HEK293 (cell line): ENCODE results near the gene CCL28.

Source experiments
- CTCF ChIA-PET: fragments of 350-600 bp; formaldehyde crosslinking; extraction: SDS; loops from one replicate; lab custom pipeline; 2021; ENCODE audit warnings: antibody characterized with exemption; lab: Yijun Ruan, JAX
- POLR2A ChIA-PET: fragments of 300-600 bp; formaldehyde crosslinking; extraction: SDS; loops from one replicate; lab custom pipeline; 2020; ENCODE audit warnings: antibody characterized with exemption, inconsistent platforms; lab: Yijun Ruan, JAX
- H3K27ac ChIP-seq: fragments of 200-500 bp; sonication (Bioruptor generic); 2 replicates; pipeline ENCODE4 v1.5.1; 2014; ENCODE audit warnings: low read depth, low read length, control low read depth, inconsistent platforms; ENCODE audit errors: extremely low read depth
- H3K36me3 ChIP-seq, 2 experiments: fragments of 200-500 bp in 1 of 2; sonication (Bioruptor generic) in 1 of 2; 1 replicate in 1 of 2; 2 replicates in 1 of 2; pipeline ENCODE4 v1.5.1; 2014 to 2017; ENCODE audit warnings: inconsistent platforms in 2 of 2, low read length in 2 of 2; ENCODE audit not compliant: control insufficient read depth in 2 of 2, insufficient read depth in 1 of 2
- H3K4me1 ChIP-seq: fragments of 200-500 bp; sonication (Bioruptor generic); 2 replicates; pipeline ENCODE4 v1.5.1; 2014; ENCODE audit warnings: mild to moderate bottlenecking, low read length, inconsistent platforms; ENCODE audit not compliant: control insufficient read depth, insufficient read depth
- H3K4me3 ChIP-seq: 2 replicates; pipeline ENCODE4 v1.5.1; 2011; ENCODE audit warnings: low read depth, mild to moderate bottlenecking, control low read depth, low read length, moderate library complexity
- H3K9me3 ChIP-seq: fragments of 200-500 bp; sonication (Bioruptor generic); 2 replicates; pipeline ENCODE4 v1.5.1; 2014; ENCODE audit warnings: low read depth, low read length, inconsistent platforms; ENCODE audit not compliant: control insufficient read depth, insufficient read depth
- BCL11A ChIP-seq: fragments of 450-650 bp; formaldehyde crosslinking; IDR thresholded peaks from 2 replicates; pipeline ENCODE4 v1.5.1; 2016; ENCODE audit warnings: low read depth, missing biosample characterization, missing genetic modification characterization
- SP7 ChIP-seq: fragments of 450-650 bp; formaldehyde crosslinking; IDR thresholded peaks from 2 replicates; pipeline ENCODE4 v1.5.1; 2016; ENCODE audit warnings: missing biosample characterization, missing genetic modification characterization
- ZBTB1 ChIP-seq: fragments of 450-650 bp; formaldehyde crosslinking; IDR thresholded peaks from 2 replicates; pipeline ENCODE4 v1.5.1; 2016; ENCODE audit warnings: missing biosample characterization, missing genetic modification characterization
- ZBTB48 ChIP-seq: fragments of 450-650 bp; formaldehyde crosslinking; IDR thresholded peaks from 2 replicates; pipeline ENCODE4 v1.5.1; 2016; ENCODE audit warnings: missing biosample characterization, missing genetic modification characterization
- ZFP37 ChIP-seq: fragments of 450-650 bp; formaldehyde crosslinking; IDR thresholded peaks from 2 replicates; pipeline ENCODE4 v1.5.1; 2016; ENCODE audit warnings: missing biosample characterization, missing genetic modification characterization
- ZFP41 ChIP-seq: fragments of 450-650 bp; formaldehyde crosslinking; IDR thresholded peaks from 2 replicates; pipeline ENCODE4 v1.5.1; 2016; ENCODE audit warnings: missing biosample characterization, missing genetic modification characterization, borderline replicate concordance
- ZFP69B ChIP-seq: fragments of 450-650 bp; formaldehyde crosslinking; IDR thresholded peaks from 2 replicates; pipeline ENCODE4 v1.5.1; 2016; ENCODE audit warnings: missing biosample characterization, missing genetic modification characterization
- ZNF121 ChIP-seq: fragments of 450-650 bp; formaldehyde crosslinking; IDR thresholded peaks from 2 replicates; pipeline ENCODE4 v1.5.1; 2016; ENCODE audit warnings: missing biosample characterization, missing genetic modification characterization
- ZNF155 ChIP-seq: fragments of 450-650 bp; formaldehyde crosslinking; IDR thresholded peaks from 2 replicates; pipeline ENCODE4 v1.5.1; 2016; ENCODE audit warnings: missing biosample characterization, missing genetic modification characterization
- ZNF292 ChIP-seq: fragments of 450-650 bp; formaldehyde crosslinking; IDR thresholded peaks from 2 replicates; pipeline ENCODE4 v1.5.1; 2016; ENCODE audit warnings: low read depth, missing biosample characterization, missing genetic modification characterization, borderline replicate concordance
- ZNF416 ChIP-seq: fragments of 450-650 bp; formaldehyde crosslinking; IDR thresholded peaks from 2 replicates; pipeline ENCODE4 v1.5.1; 2016; ENCODE audit warnings: missing biosample characterization, missing genetic modification characterization
- ZNF560 ChIP-seq: fragments of 450-650 bp; formaldehyde crosslinking; IDR thresholded peaks from 2 replicates; pipeline ENCODE4 v1.5.1; 2017; ENCODE audit warnings: missing biosample characterization, missing genetic modification characterization, borderline replicate concordance
- ZNF623 ChIP-seq: fragments of 450-650 bp; formaldehyde crosslinking; IDR thresholded peaks from 2 replicates; pipeline ENCODE4 v1.5.1; 2016; ENCODE audit warnings: missing biosample characterization, missing genetic modification characterization
- ZNF658 ChIP-seq: fragments of 450-650 bp; formaldehyde crosslinking; IDR thresholded peaks from 2 replicates; pipeline ENCODE4; 2016; ENCODE audit warnings: missing biosample characterization, missing genetic modification characterization
- ZNF664 ChIP-seq: fragments of 450-650 bp; formaldehyde crosslinking; IDR thresholded peaks from 2 replicates; pipeline ENCODE4 v1.5.1; 2016; ENCODE audit warnings: missing biosample characterization, missing genetic modification characterization
- ZNF791 ChIP-seq: fragments of 450-650 bp; formaldehyde crosslinking; IDR thresholded peaks from 2 replicates; pipeline ENCODE4 v1.5.1; 2016; ENCODE audit warnings: missing biosample characterization, missing genetic modification characterization
- ZNF830 ChIP-seq: fragments of 450-650 bp; IDR thresholded peaks from 2 replicates; pipeline ENCODE4 v1.5.0; 2018; ENCODE audit warnings: missing biosample characterization, missing genetic modification characterization, low read depth, mild to moderate bottlenecking, moderate library complexity
- ZNF837 ChIP-seq: fragments of 450-650 bp; formaldehyde crosslinking; IDR thresholded peaks from 2 replicates; pipeline ENCODE4 v1.5.1; 2016; ENCODE audit warnings: missing biosample characterization, missing genetic modification characterization
- TF ChIP-seq, protein P1 (sequence below): fragments of 450-650 bp; formaldehyde crosslinking; IDR thresholded peaks from 2 replicates; pipeline ENCODE4 v1.5.1; 2016; ENCODE audit warnings: missing biosample characterization, missing genetic modification characterization
- TF ChIP-seq, protein P2 (sequence below): fragments of 450-650 bp; formaldehyde crosslinking; IDR thresholded peaks from 2 replicates; pipeline ENCODE4 v1.5.0; 2017; ENCODE audit warnings: missing biosample characterization, missing genetic modification characterization, borderline replicate concordance
- TF ChIP-seq, protein P3 (sequence below): fragments of 450-650 bp; formaldehyde crosslinking; IDR thresholded peaks from 2 replicates; pipeline ENCODE4 v1.5.1; 2016; ENCODE audit warnings: missing biosample characterization, missing genetic modification characterization
- TF ChIP-seq, protein P4 (sequence below): IDR thresholded peaks from 2 replicates; pipeline ENCODE4 v1.6.1; 2011; ENCODE audit warnings: mild to moderate bottlenecking, low read depth, low read length, borderline replicate concordance

Gene CCL28

DNA sequence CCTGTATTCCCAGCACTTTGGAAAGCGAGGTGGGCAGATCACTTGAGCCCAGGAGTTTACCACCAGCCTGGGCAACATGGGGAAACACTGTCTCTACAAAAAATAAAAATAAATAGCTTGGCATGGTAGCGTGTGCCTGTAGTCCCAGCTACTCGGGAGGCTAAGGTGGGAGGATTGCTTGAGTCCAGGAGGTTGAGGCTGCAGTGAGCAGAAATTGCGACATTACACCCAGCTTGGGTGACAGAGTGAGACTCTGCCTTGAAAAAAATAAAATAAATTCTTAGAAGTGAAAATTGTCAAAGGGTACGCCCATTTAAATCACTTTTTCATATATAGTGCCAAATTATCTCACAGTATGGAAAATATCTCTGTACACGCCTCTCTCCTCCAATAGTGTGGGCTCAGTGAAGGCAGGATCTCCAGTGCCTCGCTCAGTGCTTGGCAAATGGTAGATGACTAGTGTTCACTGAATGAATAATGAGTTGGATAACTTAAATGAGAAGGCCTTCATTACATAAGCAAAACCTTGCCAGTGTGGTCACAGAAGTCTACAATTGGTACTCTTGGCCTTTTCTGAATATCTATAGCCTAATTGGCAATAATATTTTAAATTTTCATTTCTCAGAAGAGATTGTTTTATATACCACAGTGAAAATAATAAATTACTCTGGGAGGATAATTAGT lies 9.4 kb upstream of the CCL28 start:
- TF ChIP-seq ZNF623 (tag by site-specific recombination) (no peak), ZNF664 (peak; percentile 58; the same call in 1 of the 2 replicates)
- H3K4me3 ChIP-seq: no peak overlapping the region
- CTCF ChIA-PET: interaction anchor here (0.6 to 1.7 kb wide), 7 partner anchors 9 to 402 kb away, joined by 3 to 7 read pairs (median 4); partner anchors contain the start of genes CCL28 and TMEM267
- no peak overlapping the region; the same call in 1 of the 2 replicates for H3K27ac ChIP-seq
- POLR2A ChIA-PET: interaction anchor here (1.1 to 1.4 kb wide), 2 partner anchors 62 kb away, joined by 8 to 11 read pairs; partner anchors contain the start of gene TMEM267
- peaks cover 10% of the 10 kb centered on the region for H3K4me1 ChIP-seq
- H3K36me3 ChIP-seq: no peaks in the 10 kb centered on the region
- no peaks in the 10 kb centered on the region for H3K9me3 ChIP-seq

DNA sequence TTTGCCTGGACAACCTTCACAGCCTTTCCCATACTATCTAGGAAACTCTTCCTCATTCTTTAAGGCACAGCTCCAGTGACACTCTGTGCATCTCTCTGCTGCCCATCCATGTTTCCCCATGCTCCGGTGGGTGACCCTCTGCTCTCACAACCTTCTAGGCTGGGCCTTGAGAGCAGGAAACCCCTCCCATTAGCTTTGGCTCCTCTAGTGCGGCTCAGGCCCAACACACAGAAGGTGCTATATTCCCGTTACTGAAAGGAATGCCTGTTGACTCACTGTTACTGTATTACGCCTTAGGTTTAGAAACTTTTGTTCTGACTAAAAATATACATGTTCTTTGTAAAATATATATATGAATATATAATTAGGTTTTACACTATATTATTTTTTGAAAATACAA lies 8.1 kb upstream of the CCL28 start:
- H3K36me3 ChIP-seq: no peaks in the 10 kb centered on the region
- H3K9me3 ChIP-seq: no peaks in the 10 kb centered on the region
- ChIA-PET POLR2A (interaction anchor here (1.4 kb wide), 1 partner anchor 64 kb away, joined by 11 read pairs; the partner anchor contains the start of gene TMEM267), CTCF (interaction anchor here (0.8 to 1.3 kb wide), 2 partner anchors 9 to 609 kb away, joined by 4 read pairs; partner anchors contain the start of gene SELENOP)
- H3K27ac ChIP-seq: no peak overlapping the region
- no peak overlapping the region for H3K4me3 ChIP-seq
- H3K4me1 ChIP-seq: peaks cover 16% of the 10 kb centered on the region
- TF ChIP-seq, protein P1, sequence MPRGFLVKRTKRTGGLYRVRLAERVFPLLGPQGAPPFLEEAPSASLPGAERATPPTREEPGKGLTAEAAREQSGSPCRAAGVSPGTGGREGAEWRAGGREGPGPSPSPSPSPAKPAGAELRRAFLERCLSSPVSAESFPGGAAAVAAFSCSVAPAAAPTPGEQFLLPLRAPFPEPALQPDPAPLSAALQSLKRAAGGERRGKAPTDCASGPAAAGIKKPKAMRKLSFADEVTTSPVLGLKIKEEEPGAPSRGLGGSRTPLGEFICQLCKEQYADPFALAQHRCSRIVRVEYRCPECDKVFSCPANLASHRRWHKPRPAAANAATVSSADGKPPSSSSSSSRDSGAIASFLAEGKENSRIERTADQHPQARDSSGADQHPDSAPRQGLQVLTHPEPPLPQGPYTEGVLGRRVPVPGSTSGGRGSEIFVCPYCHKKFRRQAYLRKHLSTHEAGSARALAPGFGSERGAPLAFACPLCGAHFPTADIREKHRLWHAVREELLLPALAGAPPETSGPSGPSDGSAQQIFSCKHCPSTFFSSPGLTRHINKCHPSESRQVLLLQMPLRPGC (tag by site-specific recombination): no peak
- TF ChIP-seq ZBTB1 (tag by site-specific recombination) (no peak), ZNF560 (tag by site-specific recombination) (no peak)
- TF ChIP-seq, all 188 proteins: peak for 0

DNA sequence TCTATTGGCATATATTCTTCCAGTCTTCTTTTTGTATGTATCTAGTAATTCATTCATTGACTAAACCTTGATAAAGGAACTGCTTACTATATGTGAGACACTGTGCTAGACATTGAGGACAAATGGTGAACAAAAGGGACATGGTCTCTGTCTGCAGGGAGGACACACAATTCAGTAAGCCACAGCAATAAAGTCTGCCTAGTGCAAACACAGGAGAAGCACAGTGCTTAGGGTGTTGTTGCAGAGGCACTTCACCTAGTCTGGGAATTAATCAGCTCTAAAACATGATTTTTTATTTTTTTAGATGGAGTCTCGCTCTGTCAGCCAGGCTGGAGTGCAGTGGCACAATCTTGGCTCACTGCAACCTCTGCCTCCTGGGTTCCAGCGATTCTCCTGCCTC lies 6.4 kb upstream of the CCL28 start:
- no peaks in the 10 kb centered on the region for H3K36me3 ChIP-seq
- ChIA-PET CTCF (no interaction called here), POLR2A (interaction anchor here (0.7 kb wide), 1 partner anchor 176 kb away, joined by 3 read pairs; no protein-coding TSS in a partner anchor)
- no peak overlapping the region for H3K4me3 ChIP-seq
- H3K9me3 ChIP-seq: no peaks in the 10 kb centered on the region
- H3K4me1 ChIP-seq: peaks cover 16% of the 10 kb centered on the region
- TF ChIP-seq ZFP69B (no peak), ZBTB48 (tag by site-specific recombination) (no peak), ZNF292 (tag by site-specific recombination) (no peak), ZNF791 (tag by site-specific recombination) (no peak), ZNF830 (tag by site-specific recombination) (no peak), ZNF155 (tag by site-specific recombination) (no peak), BCL11A (no peak), ZFP41 (tag by site-specific recombination) (no peak), SP7 (tag by site-specific recombination) (no peak), ZNF416 (tag by site-specific recombination) (no peak), ZNF121 (tag by site-specific recombination) (no peak), ZFP37 (tag by site-specific recombination) (no peak), ZNF658 (tag by site-specific recombination) (no peak), ZNF837 (no peak)
- TF ChIP-seq, protein P2, sequence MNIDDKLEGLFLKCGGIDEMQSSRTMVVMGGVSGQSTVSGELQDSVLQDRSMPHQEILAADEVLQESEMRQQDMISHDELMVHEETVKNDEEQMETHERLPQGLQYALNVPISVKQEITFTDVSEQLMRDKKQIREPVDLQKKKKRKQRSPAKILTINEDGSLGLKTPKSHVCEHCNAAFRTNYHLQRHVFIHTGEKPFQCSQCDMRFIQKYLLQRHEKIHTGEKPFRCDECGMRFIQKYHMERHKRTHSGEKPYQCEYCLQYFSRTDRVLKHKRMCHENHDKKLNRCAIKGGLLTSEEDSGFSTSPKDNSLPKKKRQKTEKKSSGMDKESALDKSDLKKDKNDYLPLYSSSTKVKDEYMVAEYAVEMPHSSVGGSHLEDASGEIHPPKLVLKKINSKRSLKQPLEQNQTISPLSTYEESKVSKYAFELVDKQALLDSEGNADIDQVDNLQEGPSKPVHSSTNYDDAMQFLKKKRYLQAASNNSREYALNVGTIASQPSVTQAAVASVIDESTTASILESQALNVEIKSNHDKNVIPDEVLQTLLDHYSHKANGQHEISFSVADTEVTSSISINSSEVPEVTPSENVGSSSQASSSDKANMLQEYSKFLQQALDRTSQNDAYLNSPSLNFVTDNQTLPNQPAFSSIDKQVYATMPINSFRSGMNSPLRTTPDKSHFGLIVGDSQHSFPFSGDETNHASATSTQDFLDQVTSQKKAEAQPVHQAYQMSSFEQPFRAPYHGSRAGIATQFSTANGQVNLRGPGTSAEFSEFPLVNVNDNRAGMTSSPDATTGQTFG (tag by site-specific recombination): no peak
- TF ChIP-seq, protein P3, sequence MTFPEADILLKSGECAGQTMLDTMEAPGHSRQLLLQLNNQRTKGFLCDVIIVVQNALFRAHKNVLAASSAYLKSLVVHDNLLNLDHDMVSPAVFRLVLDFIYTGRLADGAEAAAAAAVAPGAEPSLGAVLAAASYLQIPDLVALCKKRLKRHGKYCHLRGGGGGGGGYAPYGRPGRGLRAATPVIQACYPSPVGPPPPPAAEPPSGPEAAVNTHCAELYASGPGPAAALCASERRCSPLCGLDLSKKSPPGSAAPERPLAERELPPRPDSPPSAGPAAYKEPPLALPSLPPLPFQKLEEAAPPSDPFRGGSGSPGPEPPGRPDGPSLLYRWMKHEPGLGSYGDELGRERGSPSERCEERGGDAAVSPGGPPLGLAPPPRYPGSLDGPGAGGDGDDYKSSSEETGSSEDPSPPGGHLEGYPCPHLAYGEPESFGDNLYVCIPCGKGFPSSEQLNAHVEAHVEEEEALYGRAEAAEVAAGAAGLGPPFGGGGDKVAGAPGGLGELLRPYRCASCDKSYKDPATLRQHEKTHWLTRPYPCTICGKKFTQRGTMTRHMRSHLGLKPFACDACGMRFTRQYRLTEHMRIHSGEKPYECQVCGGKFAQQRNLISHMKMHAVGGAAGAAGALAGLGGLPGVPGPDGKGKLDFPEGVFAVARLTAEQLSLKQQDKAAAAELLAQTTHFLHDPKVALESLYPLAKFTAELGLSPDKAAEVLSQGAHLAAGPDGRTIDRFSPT (tag by site-specific recombination): no peak
- TF ChIP-seq, protein P4, sequence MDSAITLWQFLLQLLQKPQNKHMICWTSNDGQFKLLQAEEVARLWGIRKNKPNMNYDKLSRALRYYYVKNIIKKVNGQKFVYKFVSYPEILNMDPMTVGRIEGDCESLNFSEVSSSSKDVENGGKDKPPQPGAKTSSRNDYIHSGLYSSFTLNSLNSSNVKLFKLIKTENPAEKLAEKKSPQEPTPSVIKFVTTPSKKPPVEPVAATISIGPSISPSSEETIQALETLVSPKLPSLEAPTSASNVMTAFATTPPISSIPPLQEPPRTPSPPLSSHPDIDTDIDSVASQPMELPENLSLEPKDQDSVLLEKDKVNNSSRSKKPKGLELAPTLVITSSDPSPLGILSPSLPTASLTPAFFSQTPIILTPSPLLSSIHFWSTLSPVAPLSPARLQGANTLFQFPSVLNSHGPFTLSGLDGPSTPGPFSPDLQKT: no peak
- no peak overlapping the region for H3K27ac ChIP-seq
